Epidermal melanocyte (primary cell): ENCODE data around the gene PFAS.

ENCODE experiments used
- DNase-seq: peaks from one replicate; pipeline ENCODE4 v3.0.0; 2011; ENCODE audit warnings: low spot score; ENCODE audit not compliant: insufficient read length

PFAS gene

GRCh38 chr17:8310601-8311123 is 61.6 kb downstream of the PFAS start:
- DNase-seq: no peak

DNA sequence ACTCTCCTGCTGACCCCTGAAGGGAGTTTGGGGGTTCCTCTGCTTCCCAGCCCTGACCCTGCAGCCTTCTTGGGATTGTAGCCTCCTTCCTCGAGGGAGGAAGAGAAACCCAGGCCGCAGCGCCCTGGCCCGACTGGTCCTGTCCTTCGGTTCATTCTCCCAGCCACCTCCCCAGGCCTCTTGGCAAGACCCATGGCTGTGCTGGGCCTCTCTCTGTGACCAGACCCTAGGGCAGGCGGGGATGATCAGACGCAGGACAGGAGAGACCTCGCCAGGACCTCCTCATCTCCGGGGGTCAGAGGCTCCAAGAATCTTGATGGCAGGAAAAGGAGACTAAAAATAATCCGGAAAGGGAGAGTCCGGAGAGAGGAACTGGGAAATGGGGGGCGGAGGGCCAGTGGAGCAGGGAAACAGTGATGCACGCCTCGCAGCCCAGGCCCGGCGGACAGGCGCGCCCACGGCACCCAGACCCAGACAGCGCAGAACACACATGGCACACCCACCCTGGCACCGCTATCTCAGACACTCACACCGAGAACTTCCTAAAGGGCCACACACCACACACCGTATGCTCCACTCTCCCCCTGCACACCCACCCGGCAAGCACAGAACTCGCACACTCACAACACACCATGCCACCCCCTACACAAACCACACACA is 62.2 kb downstream of the PFAS start:
- no peak for DNase-seq

DNA sequence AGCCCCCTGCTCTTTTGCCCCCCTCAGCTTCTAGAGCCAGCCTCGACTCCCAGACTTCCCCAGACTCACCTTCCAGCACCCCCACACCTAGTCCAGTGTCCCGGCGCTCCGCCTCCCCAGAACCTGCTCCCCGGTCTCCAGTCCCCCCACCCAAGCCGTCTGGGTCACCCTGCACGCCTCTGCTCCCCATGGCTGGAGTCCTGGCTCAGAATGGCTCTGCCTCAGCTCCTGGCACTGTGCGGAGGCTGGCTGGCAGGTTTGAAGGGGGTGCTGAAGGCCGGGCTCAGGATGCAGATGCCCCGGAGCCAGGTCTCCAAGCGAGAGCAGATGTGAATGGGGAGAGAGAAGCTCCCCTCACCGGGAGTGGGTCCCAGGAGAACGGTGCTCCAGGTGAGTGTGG is 63.2 kb downstream of the PFAS start:
- DNase-seq: no peak

GRCh38 chr17:8312726-8313600 is 63.9 kb downstream of the PFAS start:
- DNase-seq: no peak

GRCh38 chr17:8314797-8315763 is 66.0 kb downstream of the PFAS start:
- DNase-seq: no peak

GRCh38 chr17:8315764-8316217 is 66.7 kb downstream of the PFAS start:
- no peak for DNase-seq

GRCh38 chr17:8318010-8318935 is 69.2 kb downstream of the PFAS start:
- no peak for DNase-seq
